CD4-positive, alpha-beta T cell treated with Interleukin-12 subunit alpha and Interleukin-12 subunit beta, for 1 hour (primary cell): ENCODE data around the gene GM2A.

Experiments
- DNase-seq: peaks from one replicate; pipeline ENCODE4 v3.0.0-alpha.2; 2020

The GM2A gene

GRCh38 chr5:151252762-151253604 lies at the start of gene GM2A:
Gene GM2A (plus strand): TSS chr5:151253185. CDS start chr5:151253217, 32 bp downstream.
- peak; percentile 99 for DNase-seq

GRCh38 chr5:151204051-151204450 lies 48.9 kb upstream of the GM2A start:
- no peak for DNase-seq

GRCh38 chr5:151205411-151205810 lies 47.6 kb upstream of the GM2A start:
- no peak for DNase-seq

GRCh38 chr5:151208481-151208914 lies 44.5 kb upstream of the GM2A start:
- DNase-seq = no peak

GRCh38 chr5:151212406-151212798 lies 40.6 kb upstream of the GM2A start:
- no peak for DNase-seq

DNA sequence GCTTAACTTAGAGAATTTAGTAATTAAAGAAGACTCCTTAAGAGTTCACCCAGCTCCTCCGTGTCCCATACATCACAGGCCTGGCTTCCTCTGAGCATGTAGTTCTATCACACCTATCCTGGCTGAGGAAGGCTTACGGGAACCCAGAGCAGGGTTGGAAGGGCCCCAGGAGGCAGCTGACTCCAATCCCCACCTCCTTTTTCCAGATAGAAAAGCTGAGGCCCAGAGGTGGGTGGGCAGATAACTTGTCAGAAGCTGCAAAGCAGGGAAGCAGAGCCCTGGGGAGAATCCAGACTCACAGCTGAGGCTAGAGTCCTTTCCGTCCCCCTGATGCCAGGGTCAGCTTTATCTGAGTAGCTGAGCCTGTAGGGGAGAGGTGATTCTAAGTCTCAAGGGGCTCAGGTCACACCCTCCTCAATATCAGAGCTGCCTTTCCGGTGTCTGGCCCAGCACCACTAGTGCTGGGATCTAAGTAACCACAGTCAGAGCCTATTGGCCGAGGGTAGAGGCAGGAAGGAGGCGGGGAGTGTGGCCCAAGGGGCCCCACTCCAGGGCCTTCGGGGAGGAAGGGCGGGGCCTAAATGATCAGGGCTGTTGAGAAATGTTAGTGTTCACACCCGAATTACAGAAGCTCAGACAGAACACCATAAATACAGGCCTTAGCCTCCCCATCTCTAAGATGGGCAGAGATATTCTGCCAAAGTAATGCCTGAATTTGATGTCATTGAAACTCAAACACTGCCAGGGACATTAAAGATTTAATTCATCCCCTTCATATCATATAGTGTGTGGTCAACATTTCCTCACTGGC lies 39.0 kb upstream of the GM2A start:
- peak; percentile 91 for DNase-seq

DNA sequence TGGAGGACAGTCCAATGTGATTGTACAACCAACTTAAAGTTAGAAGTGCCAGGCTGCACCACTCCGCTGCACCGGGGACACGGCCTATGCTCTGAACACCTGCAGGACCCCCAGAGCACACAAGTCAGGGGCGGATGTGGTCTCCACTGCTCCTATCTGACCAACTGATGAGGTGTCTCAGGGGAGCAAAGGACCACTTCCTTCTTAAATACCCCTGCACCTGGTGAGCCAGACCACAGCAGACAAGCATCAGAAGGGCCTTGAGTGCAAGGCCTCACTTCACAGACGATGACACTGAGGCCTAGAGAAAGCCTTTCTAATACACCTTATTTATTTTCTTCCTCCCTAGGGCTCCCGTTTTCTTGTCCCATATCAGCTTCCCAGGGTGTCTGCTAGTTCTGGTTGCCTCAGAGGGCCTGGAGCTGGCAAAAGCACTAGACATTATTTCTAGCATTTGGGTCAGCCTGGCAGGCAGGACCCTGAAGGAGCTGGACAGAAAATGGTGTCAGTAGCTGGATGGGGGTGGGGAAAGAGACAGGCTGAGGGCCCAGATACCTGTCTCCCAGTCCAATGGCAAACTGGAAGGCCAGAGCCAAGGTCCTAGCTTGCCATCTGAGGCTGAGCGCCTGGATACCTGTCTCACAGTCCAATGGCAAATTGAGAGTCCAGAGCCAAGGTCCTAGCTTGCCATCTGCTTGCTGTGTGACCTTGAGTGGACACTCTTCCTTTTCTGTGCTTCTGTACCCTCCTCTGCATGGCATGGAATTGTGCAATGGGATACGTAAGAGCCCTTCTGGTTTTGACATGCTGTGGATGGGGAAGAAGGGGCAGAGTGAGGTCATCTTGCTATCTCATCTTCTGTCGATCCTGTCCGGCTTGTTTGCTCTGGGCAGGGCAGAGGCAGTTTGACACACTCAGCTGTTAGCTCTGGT lies 38.1 kb upstream of the GM2A start:
- peak; percentile 52 for DNase-seq

GRCh38 chr5:151215546-151215880 lies 37.5 kb upstream of the GM2A start:
- DNase-seq = no peak

DNA sequence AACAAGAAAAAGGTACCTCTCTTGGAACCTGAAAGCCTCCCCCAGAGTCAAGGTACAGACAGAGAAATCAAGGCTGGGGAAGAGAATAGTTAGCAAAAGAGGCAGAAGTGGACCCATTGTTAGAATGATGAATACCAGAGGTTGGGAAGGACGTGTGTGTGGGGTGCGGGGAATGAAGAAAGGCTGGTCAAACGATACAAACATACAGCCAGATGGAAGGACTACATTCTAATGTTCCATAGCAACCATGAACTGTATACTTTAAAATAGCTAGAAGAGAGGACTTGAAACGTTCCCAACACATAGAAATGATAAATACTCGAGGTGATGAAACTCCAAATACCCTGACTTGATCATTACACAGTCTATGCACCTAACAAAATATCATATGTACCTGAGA lies 36.2 kb upstream of the GM2A start:
- no peak for DNase-seq

GRCh38 chr5:151218177-151218576 lies 34.8 kb upstream of the GM2A start:
- no peak for DNase-seq

DNA sequence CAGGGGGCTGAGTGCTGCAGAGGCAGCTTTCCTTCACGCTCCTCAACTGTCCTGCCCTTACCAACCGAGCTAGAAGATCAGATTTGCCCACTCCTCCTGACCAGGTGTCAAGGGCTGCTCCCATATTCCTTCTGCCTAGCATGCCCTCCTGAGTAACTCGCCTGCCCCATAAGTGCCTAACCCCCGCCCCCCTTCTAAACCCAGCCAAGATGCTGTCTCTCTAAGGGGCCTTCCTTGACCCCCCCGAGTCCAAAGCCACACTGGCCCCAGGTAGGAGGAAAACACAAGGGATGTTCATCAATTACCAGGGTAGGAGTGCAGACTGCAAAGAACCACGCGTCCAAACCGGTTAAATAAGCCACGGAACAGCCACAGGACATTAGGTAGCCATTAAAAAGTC lies 33.8 kb upstream of the GM2A start:
- no peak for DNase-seq

DNA sequence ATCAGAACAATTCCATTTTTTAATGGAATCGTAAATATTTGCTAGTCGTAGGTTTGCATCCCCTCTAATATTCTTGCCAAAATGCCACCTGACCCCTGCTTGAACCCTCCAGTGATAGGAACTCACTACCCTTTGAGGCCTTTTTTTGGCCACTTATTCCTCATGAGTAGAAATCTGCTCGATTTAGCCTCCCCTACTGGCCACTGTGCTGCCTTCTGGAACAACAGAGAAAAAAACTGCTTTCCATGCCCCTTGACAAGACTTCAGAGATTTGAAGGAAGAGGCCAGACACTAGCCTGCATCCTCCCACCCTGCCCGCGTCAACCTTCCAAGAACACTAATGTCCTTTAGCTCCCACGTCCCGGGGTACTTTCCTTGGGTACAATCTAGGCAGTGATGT lies 33.2 kb upstream of the GM2A start:
- DNase-seq = no peak

- DNase-seq = no peak
Observed at GRCh38 chr5:151221574-151221973, 31.4 kb upstream of the GM2A start.

GRCh38 chr5:151222054-151222789 lies 30.8 kb upstream of the GM2A start:
- no peak for DNase-seq

GRCh38 chr5:151222790-151223446 lies 30.1 kb upstream of the GM2A start:
- peak; percentile 59 for DNase-seq

GRCh38 chr5:151223447-151224264 lies 29.3 kb upstream of the GM2A start, which contains the start of gene CCDC69:
Gene CCDC69 (minus strand): TSS chr5:151224092. CDS start chr5:151223970, 122 bp downstream.
- DNase-seq = peak; percentile 62

DNA sequence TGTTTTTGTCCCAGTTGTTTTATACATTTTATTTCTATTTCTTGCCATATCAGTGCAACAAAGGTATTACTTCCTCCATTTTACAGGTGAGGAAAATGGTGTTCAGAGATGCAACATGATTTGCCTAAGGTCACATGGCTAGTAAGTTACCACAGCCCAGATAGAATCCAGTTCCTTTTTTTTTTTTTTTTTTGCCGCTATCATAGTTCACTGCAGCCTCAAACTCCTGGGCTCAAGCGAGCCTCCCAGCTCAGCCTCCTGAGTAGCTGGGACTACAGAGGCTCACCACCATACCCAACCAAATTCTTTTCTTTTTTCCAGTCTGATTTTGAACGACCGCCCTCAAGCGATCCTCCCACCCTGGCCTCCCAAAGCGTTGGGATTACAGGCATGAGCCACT lies 28.6 kb upstream of the GM2A start:
- peak; percentile 46 for DNase-seq

- no peak for DNase-seq
Observed at GRCh38 chr5:151225071-151225470, 27.9 kb upstream of the GM2A start.

GRCh38 chr5:151225475-151225874 lies 27.5 kb upstream of the GM2A start:
- DNase-seq = no peak

- no peak for DNase-seq
Observed at GRCh38 chr5:151227918-151228447, 25.0 kb upstream of the GM2A start.
